ENCODE results near the gene EPHB3.
"Not testable (repeated sequence)": the region's sequence is repeated elsewhere in the genome, so short reads cannot be mapped to it uniquely, and the experiment has no call there.

EPHB3 gene

DNA sequence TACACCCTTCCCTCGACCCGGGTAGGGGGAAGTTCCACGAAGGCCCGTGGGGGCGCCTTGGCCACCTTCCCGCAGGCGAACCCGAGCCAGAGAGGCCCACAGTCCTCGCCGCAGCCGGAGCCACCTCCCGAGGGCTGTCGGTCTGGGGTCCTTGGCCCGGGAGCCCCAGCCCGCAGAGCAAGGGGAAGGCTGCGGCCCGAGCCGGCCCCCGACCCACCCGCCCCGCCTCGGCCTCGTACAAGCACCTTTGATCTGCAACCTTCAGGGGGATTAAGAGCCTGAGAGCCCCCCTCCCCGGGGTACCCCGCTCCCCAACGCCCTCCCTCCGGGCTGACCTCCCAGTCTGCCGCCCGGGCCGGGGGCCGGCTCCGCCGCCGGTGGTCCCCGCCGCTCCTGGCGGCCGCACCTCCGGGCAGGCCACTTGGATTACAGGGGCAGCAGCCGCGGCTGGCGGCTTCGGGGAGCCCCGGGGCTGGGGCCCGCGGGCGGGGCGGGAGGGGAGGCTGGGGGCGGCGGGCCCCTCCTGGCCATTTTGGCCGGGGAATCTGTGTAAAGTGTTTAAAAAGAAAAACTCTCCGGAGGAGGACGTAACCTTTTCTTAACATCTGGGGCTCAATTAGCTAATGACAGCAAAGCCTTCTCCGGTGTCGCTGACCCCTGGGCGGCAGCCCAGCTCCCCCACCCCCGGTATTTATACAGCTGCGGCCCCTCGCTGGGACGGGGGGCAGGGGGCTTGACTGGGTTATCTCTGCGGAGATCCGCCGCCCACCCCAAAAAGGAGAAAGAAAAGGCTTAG, 40.2 kb downstream of the EPHB3 start:
- DNase-seq = no peak

- no peak for DNase-seq
Observed at GRCh38 chr3:184602372-184603150, 41.0 kb downstream of the EPHB3 start.

DNA sequence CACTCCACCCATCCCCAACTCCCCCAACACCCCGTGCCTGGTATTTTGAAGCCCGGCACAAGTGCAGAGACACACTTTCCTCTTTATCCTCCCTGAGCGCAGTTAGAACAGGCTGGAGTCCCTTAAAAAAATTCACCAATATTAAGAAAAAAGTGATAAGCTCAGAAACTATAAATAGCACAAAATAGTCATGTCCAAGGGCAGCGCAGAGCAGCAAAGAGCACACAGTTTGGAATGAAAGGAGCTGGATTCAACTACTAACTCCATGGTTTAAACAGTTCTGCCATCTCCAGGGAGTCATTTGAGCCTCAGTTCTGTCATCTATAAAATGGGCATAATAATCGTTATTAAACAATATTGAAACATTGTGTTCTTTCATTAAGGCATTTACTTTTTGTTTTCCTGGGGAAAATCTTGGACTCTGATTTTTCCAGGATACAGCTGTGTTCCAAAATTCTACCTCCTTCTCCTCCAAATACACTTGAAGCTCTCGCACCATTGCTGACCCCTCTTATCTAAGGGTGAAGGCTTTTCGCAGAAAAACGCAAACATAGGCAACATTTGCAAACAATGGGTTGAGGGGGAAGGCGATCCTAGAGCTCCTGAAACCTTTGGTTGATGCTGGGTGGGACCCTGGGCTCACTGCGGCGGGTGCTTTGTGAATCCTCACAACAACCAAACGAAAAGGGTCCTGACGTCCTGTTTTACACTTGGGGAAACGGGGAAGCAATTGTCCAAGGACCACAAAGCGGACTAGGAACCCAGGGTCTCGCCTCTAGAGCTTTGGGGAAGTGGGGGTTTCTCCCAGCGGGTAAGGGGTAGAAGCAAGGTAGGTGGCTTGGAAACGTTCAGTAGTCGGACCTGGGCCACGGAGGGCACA, 41.8 kb downstream of the EPHB3 start:
- DNase-seq = no peak

DNA sequence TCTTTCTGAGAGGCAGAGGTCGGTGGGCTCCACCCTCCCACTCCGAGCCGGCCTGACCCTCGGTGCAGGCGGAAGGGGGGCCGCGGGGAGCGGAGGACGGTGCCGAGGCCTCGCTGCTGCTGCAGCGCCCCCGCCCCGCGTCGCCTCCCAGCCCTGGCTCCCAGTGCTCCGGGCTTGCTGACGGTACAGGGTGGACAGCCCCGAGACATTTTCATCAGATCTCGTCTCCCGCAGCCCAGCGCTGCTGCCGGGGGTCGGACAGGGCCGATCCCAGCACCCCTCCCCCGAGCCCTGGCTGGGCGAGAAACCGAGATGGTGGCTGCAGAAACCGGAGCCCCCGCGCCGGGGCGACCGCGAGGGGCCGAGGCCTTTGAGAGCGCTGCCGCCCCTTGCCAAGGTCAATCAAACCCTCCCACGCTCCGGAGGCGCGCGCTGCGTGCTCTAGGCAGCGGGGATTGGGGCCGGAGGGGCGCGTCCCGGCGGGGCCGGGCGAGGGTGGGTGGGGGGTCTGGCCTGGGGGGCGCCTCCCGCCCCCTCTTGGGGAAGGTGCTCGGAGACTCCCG, 42.5 kb downstream of the EPHB3 start:
- no peak for DNase-seq

- DNase-seq = no peak
Observed at GRCh38 chr3:184604615-184605290, 43.2 kb downstream of the EPHB3 start.

DNA sequence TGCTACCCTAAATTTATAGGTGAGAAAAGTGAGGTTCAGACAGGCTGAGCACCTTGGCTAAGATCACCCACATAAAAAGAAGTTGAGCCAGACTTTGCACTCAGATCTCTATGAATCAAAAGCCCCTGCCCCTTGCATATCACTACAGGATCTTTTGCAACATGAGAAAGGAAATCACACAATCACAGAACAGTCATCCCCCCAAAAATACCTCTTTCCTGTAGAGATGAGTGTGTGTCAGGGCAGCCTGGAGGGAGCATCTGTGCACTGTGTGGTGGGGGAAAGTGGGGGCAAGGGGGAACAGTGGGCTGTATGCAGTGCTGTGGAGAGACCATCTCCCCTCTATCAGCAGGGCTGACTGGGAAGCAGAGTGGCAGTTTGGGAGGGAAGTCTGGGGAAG, 46.6 kb downstream of the EPHB3 start:
- DNase-seq = peak in 1 of 2 donors; percentile 46

DNA sequence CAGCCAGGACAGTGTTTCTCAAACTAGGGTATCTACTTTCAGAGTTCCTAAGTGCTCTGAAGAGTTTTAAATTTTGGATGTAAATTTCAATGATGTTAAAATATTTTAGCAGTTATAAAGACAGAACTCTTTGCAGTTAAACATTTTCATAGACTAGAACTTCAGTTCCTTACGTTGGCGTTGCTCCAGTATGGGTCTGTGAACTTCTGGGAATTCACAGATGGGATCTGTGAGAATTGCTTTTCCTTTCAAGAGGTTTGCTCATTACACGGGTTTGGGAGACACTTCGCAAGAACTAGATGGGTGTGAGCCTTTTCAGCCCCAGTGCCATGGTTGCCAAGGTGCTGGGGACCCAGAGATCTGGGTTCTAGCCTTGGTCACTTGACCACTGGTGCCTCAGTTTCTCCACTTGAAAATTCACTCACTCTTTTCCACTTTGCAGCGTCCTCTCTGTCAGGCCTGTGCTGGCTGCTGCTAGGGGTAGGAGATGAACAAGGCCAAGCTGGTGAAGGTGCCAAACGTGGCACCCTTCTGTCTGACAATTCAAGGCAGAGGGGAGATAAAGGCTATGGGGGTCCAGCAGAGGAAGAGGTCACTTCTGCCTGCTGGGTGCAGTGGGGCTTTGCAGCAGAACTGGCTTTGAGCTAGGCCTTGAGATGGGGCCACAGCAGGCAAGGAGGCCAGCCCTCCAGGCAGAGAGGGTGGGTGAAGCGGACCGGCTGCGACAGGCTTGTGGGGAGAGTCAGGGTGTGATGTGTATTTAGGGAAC, 48.1 kb downstream of the EPHB3 start:
- no peak for DNase-seq

- no peak for DNase-seq
Observed at GRCh38 chr3:184610245-184610871, 48.8 kb downstream of the EPHB3 start.

- no peak for DNase-seq
Observed at GRCh38 chr3:184611607-184612281, 50.2 kb downstream of the EPHB3 start.

DNA sequence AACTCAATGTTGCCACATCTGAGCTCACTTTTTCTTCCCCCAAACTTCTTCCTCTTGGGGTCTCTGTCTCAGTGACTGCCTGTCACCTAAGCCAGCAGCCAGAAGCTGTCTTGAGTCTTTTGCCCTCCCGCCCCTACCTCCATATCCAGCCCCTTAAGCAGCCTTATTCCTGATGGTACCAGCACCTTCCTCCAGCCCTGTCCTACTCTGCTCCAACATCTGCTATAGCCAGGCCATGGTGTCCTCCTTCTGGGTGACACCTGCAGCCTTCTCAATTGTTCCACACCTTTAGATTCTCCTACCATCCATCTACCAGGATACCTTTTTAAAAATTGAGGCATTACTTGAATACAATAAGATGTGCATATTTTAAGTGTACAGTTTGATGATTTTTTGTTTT, 53.8 kb downstream of the EPHB3 start:
- DNase-seq = no peak

GRCh38 chr3:184616436-184616835, 54.9 kb downstream of the EPHB3 start:
- DNase-seq = no peak

GRCh38 chr3:184617306-184617705, 55.7 kb downstream of the EPHB3 start:
- not testable (repeated sequence) for DNase-seq

DNA sequence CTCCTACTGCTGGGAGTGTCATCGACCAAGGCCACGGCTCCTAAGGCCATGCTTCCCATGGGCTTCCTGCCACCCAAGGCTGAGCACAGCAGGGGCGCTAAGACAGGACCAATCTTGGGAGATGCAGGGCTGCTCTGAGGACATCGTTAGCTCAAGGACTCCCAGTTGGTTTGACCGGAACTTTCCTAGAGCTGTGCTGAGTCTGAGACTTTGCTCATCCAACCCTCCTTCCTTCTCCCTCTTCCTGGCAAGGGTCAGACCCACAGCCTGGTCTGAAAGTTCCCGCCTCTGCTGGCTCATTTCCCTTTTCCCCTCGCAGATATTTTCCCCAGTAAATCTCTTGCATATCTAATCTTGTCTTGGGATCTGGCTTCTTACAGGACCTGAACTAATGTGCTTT, 57.2 kb downstream of the EPHB3 start:
- DNase-seq = no peak

- peak; percentile 19 to 33 for DNase-seq
Observed at GRCh38 chr3:184619369-184619768, 57.8 kb downstream of the EPHB3 start.

DNA sequence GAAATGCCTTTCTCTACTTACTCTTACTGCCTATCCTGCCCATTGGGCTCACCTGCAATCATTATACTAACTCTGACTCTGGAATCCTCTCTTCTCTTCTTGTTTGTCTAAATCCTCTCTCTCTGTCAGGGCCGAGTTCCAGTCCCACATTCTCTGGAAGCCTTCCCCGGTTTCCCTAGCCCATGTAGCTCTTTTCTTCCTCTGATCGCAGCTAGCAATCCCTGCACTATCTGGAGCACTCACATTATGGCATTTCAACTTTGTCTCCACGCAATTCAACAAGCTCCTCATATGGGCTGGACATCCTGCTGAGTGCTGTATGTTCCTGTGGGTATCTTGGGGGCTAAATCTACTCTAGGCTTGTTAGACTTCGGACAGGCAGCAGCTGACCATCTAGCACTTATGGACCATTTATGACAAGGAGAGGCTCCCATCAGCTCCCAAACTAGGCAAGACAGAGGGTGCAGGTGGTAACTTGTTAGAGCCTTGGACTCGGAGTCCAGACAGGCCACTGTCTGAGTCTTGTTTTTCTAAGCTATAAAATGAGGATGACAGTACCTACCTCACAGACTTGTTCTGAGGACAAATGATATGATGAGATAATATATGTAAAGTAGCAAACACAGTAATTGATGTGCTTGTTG, 58.3 kb downstream of the EPHB3 start:
- DNase-seq = no peak

DNA sequence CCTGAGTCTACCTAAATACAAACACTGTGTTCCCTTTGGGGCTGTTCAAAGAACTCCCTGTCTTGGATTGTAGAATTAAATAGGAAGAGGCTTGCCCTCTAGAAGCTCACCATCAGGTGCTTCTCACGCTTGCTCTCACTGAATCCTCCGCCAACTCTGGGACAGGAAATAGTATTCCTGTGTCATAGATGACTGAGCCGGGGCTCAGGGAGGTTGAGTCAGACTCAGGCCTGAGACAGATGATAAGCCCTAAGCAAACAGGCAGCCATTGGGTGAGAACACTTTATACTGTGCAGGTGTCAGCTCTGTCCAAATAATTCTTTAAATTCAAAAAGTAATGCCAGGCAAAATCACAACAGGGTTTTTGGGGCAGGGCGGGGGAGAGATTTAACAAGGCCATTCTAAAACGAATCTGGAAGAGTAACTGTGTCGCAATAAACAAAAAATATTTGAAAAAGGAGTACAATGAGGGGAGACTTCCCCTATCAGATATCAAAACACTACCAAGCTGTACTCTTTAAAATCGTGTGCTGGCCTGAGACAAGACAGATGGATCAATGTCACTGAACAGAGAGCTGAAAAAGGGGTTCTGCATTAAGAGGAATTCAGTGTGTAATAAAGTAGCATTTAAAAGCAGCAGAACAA, 59.0 kb downstream of the EPHB3 start:
- no peak for DNase-seq

GRCh38 chr3:184622156-184622555, 60.6 kb downstream of the EPHB3 start:
- DNase-seq = not testable (repeated sequence)

DNA sequence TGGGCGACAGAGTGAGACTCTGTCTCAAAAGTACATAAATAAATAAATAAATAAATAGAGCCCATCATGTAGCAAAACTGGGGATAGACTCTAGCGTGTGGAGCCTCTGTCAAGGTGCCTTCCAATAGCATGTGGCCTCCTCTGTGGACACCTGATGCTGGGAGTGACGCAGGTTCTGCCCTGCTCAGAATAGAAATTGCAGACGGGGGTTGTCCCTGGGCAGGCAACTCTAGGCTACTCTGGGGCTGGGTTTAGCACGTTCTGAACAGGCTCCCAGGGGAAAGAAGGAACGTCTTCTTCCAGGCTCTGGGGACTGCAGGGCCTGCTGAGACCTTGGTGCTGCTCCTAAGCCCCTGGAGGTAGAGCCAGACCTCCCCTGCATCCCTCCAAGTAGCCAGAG, 65.3 kb downstream of the EPHB3 start:
- no peak for DNase-seq

GRCh38 chr3:184629555-184630160, 68.1 kb downstream of the EPHB3 start:
- no peak for DNase-seq
